Endothelial cell (in vitro differentiated cells): ENCODE data around the gene NAALADL2. TPM values are rescaled to one million over a fixed set of nuclear protein-coding genes. Genes with fewer than 3 reads are reported as not detected.

Experiments used
- DNase-seq: peaks from one replicate; pipeline ENCODE4 v3.0.0; 2021; ENCODE audit warnings: low spot score
- H3K27ac Mint-ChIP-seq: one replicate; pipeline ENCODE4 v1.8.0; 2021; ENCODE audit warnings: mixed read lengths, inconsistent platforms; ENCODE audit not compliant: unreplicated experiment
- H3K27me3 Mint-ChIP-seq: one replicate; pipeline ENCODE4 v1.8.0; 2021; ENCODE audit warnings: mild to moderate bottlenecking, moderate library complexity, mixed read lengths, inconsistent platforms; ENCODE audit not compliant: unreplicated experiment
- H3K36me3 Mint-ChIP-seq: one replicate; pipeline ENCODE4 v1.8.0; 2021; ENCODE audit warnings: mild to moderate bottlenecking, low read depth, mixed read lengths, inconsistent platforms; ENCODE audit not compliant: unreplicated experiment
- H3K4me1 Mint-ChIP-seq: one replicate; pipeline ENCODE4 v1.8.0; 2021; ENCODE audit warnings: mild to moderate bottlenecking, mixed read lengths, inconsistent platforms; ENCODE audit not compliant: unreplicated experiment
- H3K4me3 Mint-ChIP-seq: one replicate; pipeline ENCODE4 v1.8.0; 2021; ENCODE audit warnings: mild to moderate bottlenecking, mixed read lengths, inconsistent platforms; ENCODE audit not compliant: unreplicated experiment
- H3K9me3 Mint-ChIP-seq: one replicate; pipeline ENCODE4 v1.8.0; 2021; ENCODE audit warnings: mixed read lengths, inconsistent platforms; ENCODE audit not compliant: unreplicated experiment
- total RNA-seq: library from RNA; stranded (reverse); fragmentation: NEBNext Ultra II Directional; extraction: Animal tissue kit (Norgen Biotek cat#: 25700); gene quantifications from one replicate; pipeline ENCODE4 v1.2.1, GENCODE V29; 2021; ENCODE audit not compliant: unreplicated experiment
- TF ChIP-seq, protein P1 (sequence below): fragments of 200-600 bp; sonication (generic); IDR thresholded peaks from one replicate; pipeline ENCODE4 v1.5.0; 2021; ENCODE audit warnings: antibody characterized with exemption; ENCODE audit not compliant: unreplicated experiment

Gene NAALADL2
- total RNA-seq, 1 donor from 2014 or later: 3.5 TPM

- TF ChIP-seq, protein P1, sequence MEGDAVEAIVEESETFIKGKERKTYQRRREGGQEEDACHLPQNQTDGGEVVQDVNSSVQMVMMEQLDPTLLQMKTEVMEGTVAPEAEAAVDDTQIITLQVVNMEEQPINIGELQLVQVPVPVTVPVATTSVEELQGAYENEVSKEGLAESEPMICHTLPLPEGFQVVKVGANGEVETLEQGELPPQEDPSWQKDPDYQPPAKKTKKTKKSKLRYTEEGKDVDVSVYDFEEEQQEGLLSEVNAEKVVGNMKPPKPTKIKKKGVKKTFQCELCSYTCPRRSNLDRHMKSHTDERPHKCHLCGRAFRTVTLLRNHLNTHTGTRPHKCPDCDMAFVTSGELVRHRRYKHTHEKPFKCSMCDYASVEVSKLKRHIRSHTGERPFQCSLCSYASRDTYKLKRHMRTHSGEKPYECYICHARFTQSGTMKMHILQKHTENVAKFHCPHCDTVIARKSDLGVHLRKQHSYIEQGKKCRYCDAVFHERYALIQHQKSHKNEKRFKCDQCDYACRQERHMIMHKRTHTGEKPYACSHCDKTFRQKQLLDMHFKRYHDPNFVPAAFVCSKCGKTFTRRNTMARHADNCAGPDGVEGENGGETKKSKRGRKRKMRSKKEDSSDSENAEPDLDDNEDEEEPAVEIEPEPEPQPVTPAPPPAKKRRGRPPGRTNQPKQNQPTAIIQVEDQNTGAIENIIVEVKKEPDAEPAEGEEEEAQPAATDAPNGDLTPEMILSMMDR: no peak
- Mint-ChIP-seq H3K36me3 (no peaks in the 10 kb centered on the region), H3K4me3 (no peak overlapping the region), H3K27ac (no peak overlapping the region), H3K27me3 (peaks cover under 1% of the 10 kb centered on the region), H3K9me3 (no peaks in the 10 kb centered on the region), H3K4me1 (no peaks in the 10 kb centered on the region)
- no peak for DNase-seq
These were observed 389.7 kb downstream of the NAALADL2 start for GRCh38 chr3:175248832-175249231.

DNA sequence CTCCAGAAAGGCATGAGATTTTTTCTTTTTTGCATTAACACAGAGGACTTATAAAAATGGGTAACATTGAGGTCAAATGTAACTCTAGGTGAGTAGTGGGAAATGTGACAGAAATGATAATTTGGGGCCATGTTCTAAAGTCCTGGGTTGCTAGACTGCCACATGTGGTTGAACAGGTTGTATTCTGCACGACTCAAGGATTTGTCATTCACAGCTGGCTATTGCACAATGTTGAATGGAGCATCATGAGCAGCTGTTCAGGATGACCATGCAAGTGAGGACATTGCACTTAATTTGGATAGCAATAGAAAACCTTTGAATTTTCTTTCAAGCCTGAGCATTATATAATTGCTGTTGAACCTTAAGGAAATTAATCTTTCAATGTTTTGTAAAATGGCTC is 396.6 kb downstream of the NAALADL2 start:
- Mint-ChIP-seq H3K4me3 (no peak overlapping the region), H3K27ac (no peak overlapping the region), H3K36me3 (no peaks in the 10 kb centered on the region), H3K9me3 (no peaks in the 10 kb centered on the region), H3K27me3 (no peaks in the 10 kb centered on the region), H3K4me1 (no peaks in the 10 kb centered on the region)
- TF ChIP-seq, protein P1: no peak
- DNase-seq: no peak

- H3K36me3 Mint-ChIP-seq: no peaks in the 10 kb centered on the region
These were observed 398.0 kb downstream of the NAALADL2 start for GRCh38 chr3:175257123-175257522.

GRCh38 chr3:175258763-175259162 is 399.6 kb downstream of the NAALADL2 start:
- no peak overlapping the region for H3K27ac Mint-ChIP-seq
- no peak overlapping the region for H3K4me3 Mint-ChIP-seq
- TF ChIP-seq, protein P1: no peak
- no peaks in the 10 kb centered on the region for H3K9me3 Mint-ChIP-seq
- H3K36me3 Mint-ChIP-seq: no peaks in the 10 kb centered on the region
- H3K4me1 Mint-ChIP-seq: no peaks in the 10 kb centered on the region
- DNase-seq: no peak
- H3K27me3 Mint-ChIP-seq: no peaks in the 10 kb centered on the region

More at GRCh38 chr3:175257123-175257522, 398.0 kb downstream of the NAALADL2 start:
- Mint-ChIP-seq H3K4me1 (no peaks in the 10 kb centered on the region), H3K9me3 (no peaks in the 10 kb centered on the region), H3K27ac (no peak overlapping the region), H3K27me3 (no peaks in the 10 kb centered on the region), H3K4me3 (no peak overlapping the region)
- TF ChIP-seq, protein P1: no peak
- no peak for DNase-seq

GRCh38 chr3:175260145-175260794 is 401.1 kb downstream of the NAALADL2 start:
- TF ChIP-seq, protein P1: no peak
- H3K27ac Mint-ChIP-seq: no peak overlapping the region
- DNase-seq: no peak
- H3K4me3 Mint-ChIP-seq: no peak overlapping the region
- no peaks in the 10 kb centered on the region for H3K9me3 Mint-ChIP-seq
- no peaks in the 10 kb centered on the region for H3K27me3 Mint-ChIP-seq
- H3K36me3 Mint-ChIP-seq: no peaks in the 10 kb centered on the region
- H3K4me1 Mint-ChIP-seq: no peaks in the 10 kb centered on the region
